Endothelial cell of umbilical vein (primary cell): ENCODE data around the gene NAV2. TPM values are rescaled to one million over a fixed set of nuclear protein-coding genes. Genes with fewer than 3 reads are reported as not detected.

Experiments used
- BruUV-seq: library from RNA; stranded (reverse); fragments of 400-500 nt; replicated peaks from 2 replicates; lab custom pipeline; 2021; lab: Mats Ljungman, UMichigan
- CTCF ChIA-PET: fragments of 300-600, 350-600 bp; sonication (Branson Sonifier 250); formaldehyde crosslinking; loops from one replicate; lab custom pipeline; 2021; ENCODE audit warnings: antibody characterized with exemption, inconsistent platforms; lab: Charles Lee
- POLR2A ChIA-PET: fragments of 300-600, 350-600 bp; sonication (Branson Sonifier 250); formaldehyde crosslinking; loops from one replicate; lab custom pipeline; 2021; ENCODE audit warnings: antibody characterized with exemption, inconsistent platforms; lab: Charles Lee
- DNase-seq: peaks from one replicate; pipeline ENCODE4 v3.0.0-alpha.2; 2011; ENCODE audit warnings: low read depth, low spot score
- FAIRE-seq: peaks from 2 replicates; lab custom pipeline; 2011; peaks lifted over from hg19 to GRCh38; lab: Jason Lieb, UNC
- H2AFZ ChIP-seq: 2 replicates; pipeline ENCODE4 v1.6.0; 2012; ENCODE audit warnings: low read depth, low read length, control low read depth, inconsistent platforms
- H3K27ac ChIP-seq: 2 replicates; pipeline ENCODE4 v1.5.1; 2011; ENCODE audit warnings: low read depth, mild to moderate bottlenecking, control low read depth, low read length, moderate library complexity; ENCODE audit not compliant: insufficient read depth
- H3K27me3 ChIP-seq, 2 experiments: 2 replicates each; pipeline versions ENCODE4 v1.6.0 to v1.6.1; 2011; ENCODE audit warnings: low read length in 2 of 2, mixed read lengths in 1 of 2; ENCODE audit not compliant: control insufficient read depth in 2 of 2, insufficient read depth in 2 of 2
- H3K36me3 ChIP-seq, 2 experiments: 2 replicates in 1 of 2; 3 replicates in 1 of 2; pipeline ENCODE4 v1.5.1; 2011; ENCODE audit warnings: low read length in 2 of 2, mild to moderate bottlenecking in 1 of 2, moderate library complexity in 1 of 2; ENCODE audit not compliant: control insufficient read depth in 2 of 2, insufficient read depth in 2 of 2; ENCODE audit errors: extremely low read depth in 1 of 2
- H3K4me1 ChIP-seq: 3 replicates; pipeline ENCODE4 v1.5.1; 2011; ENCODE audit warnings: mild to moderate bottlenecking, low read length; ENCODE audit not compliant: control insufficient read depth, insufficient read depth; ENCODE audit errors: extremely low read depth
- H3K4me2 ChIP-seq: 2 replicates; pipeline ENCODE4 v1.6.1; 2011; ENCODE audit warnings: low read length, control low read depth, mixed read lengths; ENCODE audit not compliant: insufficient read depth
- H3K4me3 ChIP-seq, 3 experiments: fragments of 200-600 bp in 1 of 3; sonication (generic), shearing (Covaris generic) in 1 of 3; replicated peaks in 1 of 3; 2 replicates each; pipeline ENCODE4 v1.5.1; 2011 to 2016; ENCODE audit warnings: control low read depth in 3 of 3, low read length in 3 of 3, mild to moderate bottlenecking in 2 of 3, inconsistent platforms in 1 of 3, low read depth in 1 of 3, moderate library complexity in 1 of 3; ENCODE audit not compliant: insufficient read depth in 1 of 3
- H3K79me2 ChIP-seq: 2 replicates; pipeline ENCODE4 v1.6.0; 2012; ENCODE audit warnings: low read length, inconsistent platforms; ENCODE audit not compliant: control insufficient read depth, insufficient read depth
- H3K9ac ChIP-seq: replicated peaks from 2 replicates; pipeline ENCODE3; 2011; ENCODE audit warnings: low read length, control low read depth; ENCODE audit not compliant: insufficient read depth; ENCODE audit errors: extremely low read depth
- H3K9me1 ChIP-seq: replicated peaks from 3 replicates; pipeline ENCODE4 v1.6.0; 2011; ENCODE audit warnings: mild to moderate bottlenecking, low read length; ENCODE audit not compliant: control insufficient read depth, insufficient read depth; ENCODE audit errors: extremely low read depth
- H3K9me3 ChIP-seq: replicated peaks from 2 replicates; pipeline ENCODE4 v1.5.1; 2012; ENCODE audit warnings: low read length, inconsistent platforms; ENCODE audit not compliant: control insufficient read depth, insufficient read depth
- H4K20me1 ChIP-seq: replicated peaks from 2 replicates; pipeline ENCODE3; 2011; ENCODE audit warnings: mild to moderate bottlenecking, low read length; ENCODE audit not compliant: control insufficient read depth, insufficient read depth; ENCODE audit errors: extremely low read depth
- CTCF ChIP-seq, 2 donors: IDR thresholded peaks; 1 replicate in 1 of 2; 2 replicates in 1 of 2; pipeline ENCODE4 v1.5.1; 2011; ENCODE audit warnings: low read length in 2 of 2, mild to moderate bottlenecking in 2 of 2, moderate library complexity in 2 of 2, control low read depth in 1 of 2, inconsistent platforms in 1 of 2, low read depth in 1 of 2; ENCODE audit not compliant: insufficient read depth in 1 of 2; ENCODE audit errors: extremely low read depth in 1 of 2
- EZH2 ChIP-seq: IDR thresholded peaks from 2 replicates; pipeline ENCODE4 v1.6.1; 2012; ENCODE audit warnings: borderline replicate concordance, low read depth, mild to moderate bottlenecking, moderate library complexity, low read length, inconsistent platforms; ENCODE audit not compliant: severe bottlenecking
- FOS ChIP-seq: IDR thresholded peaks from 2 replicates; pipeline ENCODE4 v1.6.1; 2011; ENCODE audit warnings: mild to moderate bottlenecking, low read length, moderate library complexity, borderline replicate concordance; ENCODE audit not compliant: insufficient read depth
- GATA2 ChIP-seq: IDR thresholded peaks from 2 replicates; pipeline ENCODE4 v1.7.0; 2011; ENCODE audit warnings: low read depth, mild to moderate bottlenecking, moderate library complexity, mixed read lengths, low read length; ENCODE audit not compliant: insufficient read length, insufficient read depth
- JUN ChIP-seq: IDR thresholded peaks from 2 replicates; pipeline ENCODE4 v1.6.1; 2011; ENCODE audit warnings: borderline replicate concordance, low read depth; ENCODE audit not compliant: insufficient read length, insufficient read depth
- MAX ChIP-seq: IDR thresholded peaks from 2 replicates; pipeline ENCODE4 v1.6.1; 2011; ENCODE audit not compliant: insufficient read depth, insufficient read length
- MYC ChIP-seq: IDR thresholded peaks from one replicate; pipeline ENCODE4 v1.6.1; 2011; ENCODE audit warnings: mild to moderate bottlenecking, low read depth, low read length
- POLR2A ChIP-seq: IDR thresholded peaks from 2 replicates; pipeline ENCODE4 v1.6.1; 2012; ENCODE audit warnings: low read depth, mild to moderate bottlenecking, control low read depth, low read length
- POLR2AphosphoS5 ChIP-seq: IDR thresholded peaks from 2 replicates; pipeline ENCODE4 v1.6.1; 2012; ENCODE audit warnings: low read depth, mild to moderate bottlenecking, control low read depth, low read length, moderate library complexity; ENCODE audit not compliant: insufficient read depth
- dilution Hi-C: fragments of 300-500 bp; cut with MboI; formaldehyde crosslinking; loops from one replicate; pipeline ENCODE4 v1.15.0; 2019; ENCODE audit warnings: low sequenced_read_pairs; ENCODE audit not compliant: extremely low pct_ligation_motif_present
- intact Hi-C: fragments of 100-400 bp; cut with micrococcal nuclease; formaldehyde crosslinking; loops from one replicate; pipeline ENCODE4 v1.10.0; 2022
- polyA plus RNA-seq, 4 experiments: library from polyadenylated mRNA; depleted of rRNA in 3 of 4; stranded (reverse) in 3 of 4; unstranded in 1 of 4; fragments of >200 nt; gene quantifications; 2 replicates each; pipeline versions ENCODE4 v1.2.1 to v1.2.3, GENCODE V29; 2011 to 2012; ENCODE audit warnings: missing spikeins in 1 of 4
- total RNA-seq: library from RNA; stranded (reverse); gene quantifications from 2 replicates; pipeline ENCODE4 v1.2.3, GENCODE V29; 2021

NAV2 gene
- total and polyA plus RNA-seq, 2 donors (not counting 3 experiments of a cell fraction or from before 2014, with no cell fraction given): 10.9 to 68.0 TPM

GRCh38 chr11:19853016-19853415, 140.4 kb downstream of the NAV2 start:
- Histone ChIP-seq H3K27ac (no peak overlapping the region), H3K9me3 (no peaks in the 10 kb centered on the region), H3K4me3 (no peak overlapping the region), H3K4me1 (no peaks in the 10 kb centered on the region), H3K79me2 (peaks cover 75% of the 10 kb centered on the region), H3K4me2 (no peak overlapping the region), H3K9ac (no peak overlapping the region), H3K27me3 (no peaks in the 10 kb centered on the region), H4K20me1 (no peaks in the 10 kb centered on the region), H2AFZ (no peak overlapping the region), H3K9me1 (no peaks in the 10 kb centered on the region), H3K36me3 (peaks cover 0 to 3% of the 10 kb centered on the region in 2 experiments)
- intact Hi-C loops (no loop called here), dilution Hi-C loops (no loop called here)
- FAIRE-seq (no peak), DNase-seq (no peak)
- no peak for TF ChIP-seq POLR2A
- no peak for TF ChIP-seq CTCF (IDR thresholded peaks at IDR 0.05; ENCODE audit: extremely low read depth in 1 of 2, insufficient read depth in 1 of 2, low read depth in 1 of 2, low read length in 2 of 2)
- no peak for TF ChIP-seq EZH2
- no peak for TF ChIP-seq MYC
- no peak for TF ChIP-seq JUN
- no peak for TF ChIP-seq GATA2
- no peak for TF ChIP-seq FOS
- TF ChIP-seq POLR2AphosphoS5: no peak
- no peak for TF ChIP-seq MAX
- POLR2A ChIA-PET: no interaction called here
- BruUV-seq: no TSS peak
- CTCF ChIA-PET: interaction anchor here (1.4 to 1.9 kb wide), 2 partner anchors 43 to 50 kb away, joined by 4 read pairs; no protein-coding TSS in a partner anchor
